ENCODE measurements around the gene ACYP1.

Gene ACYP1

GRCh38 chr14:75060420-75060819 lies 3.4 kb downstream of the ACYP1 start:
- Histone ChIP-seq H2BK120ac (ENCODE audit: low read depth, low read length) (no peak overlapping the region), H3K79me1 (ENCODE audit: low read length) (peaks cover 3% of the 10 kb centered on the region), H4K5ac (ENCODE audit: low read length) (no peak overlapping the region), H3K36me3 (ENCODE audit: control insufficient read depth, insufficient read depth, low read length) (no peaks in the 10 kb centered on the region), H3K27me3 (ENCODE audit: insufficient read depth, low read length, poor library complexity) (no peaks in the 10 kb centered on the region), H2AK5ac (ENCODE audit: low read length) (no peak overlapping the region), H3K18ac (ENCODE audit: low read length) (no peak overlapping the region), H3K27ac (ENCODE audit: low read depth, low read length) (no peak overlapping the region), H4K8ac (ENCODE audit: low read depth, low read length) (no peak overlapping the region), H3K4me1 (ENCODE audit: control insufficient read depth, low read depth, low read length) (peaks cover 2% of the 10 kb centered on the region), H3K4me2 (ENCODE audit: low read length) (no peak overlapping the region), H3K56ac (ENCODE audit: low read length) (no peak overlapping the region), H2BK15ac (replicated peaks; ENCODE audit: low read depth) (no peak overlapping the region), H3K23ac (ENCODE audit: low read length) (no peak overlapping the region), H3K4me3 (ENCODE audit: low read length) (no peak overlapping the region), H3K9ac (ENCODE audit: low read length) (no peak overlapping the region), H3K4ac (ENCODE audit: low read depth, low read length) (no peak overlapping the region), H2BK5ac (ENCODE audit: low read length) (no peak overlapping the region), H3K79me2 (ENCODE audit: control insufficient read depth, insufficient read depth, low read length) (no peaks in the 10 kb centered on the region)
- WGBS (ENCODE audit: extremely low coverage, insufficient coverage, low lambda C conversion rate): no CpG with 5 or more reads among the region's 2 CpGs
- no peak for DNase-seq

- no peak overlapping the region for H3K18ac ChIP-seq (ENCODE audit: low read length)
- no CpG with 5 or more reads among the region's 2 CpGs for WGBS (ENCODE audit: extremely low coverage, insufficient coverage, low lambda C conversion rate)
- H3K56ac ChIP-seq (ENCODE audit: low read length): no peak overlapping the region
- H3K4me3 ChIP-seq (ENCODE audit: low read length): no peak overlapping the region
- H3K4ac ChIP-seq (ENCODE audit: low read depth, low read length): no peak overlapping the region
- H3K27me3 ChIP-seq (ENCODE audit: insufficient read depth, low read length, poor library complexity): no peaks in the 10 kb centered on the region
- H3K79me1 ChIP-seq (ENCODE audit: low read length): peaks cover 3% of the 10 kb centered on the region
- H3K4me1 ChIP-seq (ENCODE audit: control insufficient read depth, low read depth, low read length): peaks cover 2% of the 10 kb centered on the region
- H2BK5ac ChIP-seq (ENCODE audit: low read length): no peak overlapping the region
- H3K23ac ChIP-seq (ENCODE audit: low read length): no peak overlapping the region
- H3K79me2 ChIP-seq (ENCODE audit: control insufficient read depth, insufficient read depth, low read length): no peaks in the 10 kb centered on the region
- H4K5ac ChIP-seq (ENCODE audit: low read length): no peak overlapping the region
- no peak overlapping the region for H4K8ac ChIP-seq (ENCODE audit: low read depth, low read length)
- DNase-seq: no peak
- H3K9ac ChIP-seq (ENCODE audit: low read length): no peak overlapping the region
- H2AK5ac ChIP-seq (ENCODE audit: low read length): no peak overlapping the region
- H3K27ac ChIP-seq (ENCODE audit: low read depth, low read length): no peak overlapping the region
- H3K4me2 ChIP-seq (ENCODE audit: low read length): no peak overlapping the region
- H3K36me3 ChIP-seq (ENCODE audit: control insufficient read depth, insufficient read depth, low read length): no peaks in the 10 kb centered on the region
- H2BK120ac ChIP-seq (ENCODE audit: low read depth, low read length): no peak overlapping the region
- no peak overlapping the region for H2BK15ac ChIP-seq (replicated peaks; ENCODE audit: low read depth)
Observed at GRCh38 chr14:75059642-75060041, 4.2 kb downstream of the ACYP1 start.

GRCh38 chr14:75054421-75054820 lies 9.4 kb downstream of the ACYP1 start:
- Histone ChIP-seq H2BK120ac (ENCODE audit: low read depth, low read length) (no peak overlapping the region), H4K8ac (ENCODE audit: low read depth, low read length) (no peak overlapping the region), H3K27me3 (ENCODE audit: insufficient read depth, low read length, poor library complexity) (no peaks in the 10 kb centered on the region), H3K27ac (ENCODE audit: low read depth, low read length) (no peak overlapping the region), H3K4me1 (ENCODE audit: control insufficient read depth, low read depth, low read length) (no peaks in the 10 kb centered on the region), H3K56ac (ENCODE audit: low read length) (no peak overlapping the region), H4K5ac (ENCODE audit: low read length) (no peak overlapping the region), H3K23ac (ENCODE audit: low read length) (no peak overlapping the region), H2BK15ac (replicated peaks; ENCODE audit: low read depth) (no peak overlapping the region), H3K18ac (ENCODE audit: low read length) (no peak overlapping the region), H3K79me1 (ENCODE audit: low read length) (no peaks in the 10 kb centered on the region), H3K36me3 (ENCODE audit: control insufficient read depth, insufficient read depth, low read length) (no peaks in the 10 kb centered on the region), H3K9ac (ENCODE audit: low read length) (no peak overlapping the region), H2AK5ac (ENCODE audit: low read length) (no peak overlapping the region), H3K4ac (ENCODE audit: low read depth, low read length) (no peak overlapping the region), H3K79me2 (ENCODE audit: control insufficient read depth, insufficient read depth, low read length) (no peaks in the 10 kb centered on the region), H3K4me3 (ENCODE audit: low read length) (no peak overlapping the region), H2BK5ac (ENCODE audit: low read length) (no peak overlapping the region), H3K4me2 (ENCODE audit: low read length) (no peak overlapping the region)
- no CpG with 5 or more reads among the region's 1 CpG for WGBS (ENCODE audit: extremely low coverage, insufficient coverage, low lambda C conversion rate)
- no peak for DNase-seq

GRCh38 chr14:75053396-75054291 lies 10.2 kb downstream of the ACYP1 start:
- no peak overlapping the region for H2BK15ac ChIP-seq (replicated peaks; ENCODE audit: low read depth)

GRCh38 chr14:75051556-75051899 lies 12.3 kb downstream of the ACYP1 start:
- no peak overlapping the region for H2BK15ac ChIP-seq (replicated peaks; ENCODE audit: low read depth)
- no peaks in the 10 kb centered on the region for H3K36me3 ChIP-seq (ENCODE audit: control insufficient read depth, insufficient read depth, low read length)
- H3K27ac ChIP-seq (ENCODE audit: low read depth, low read length): no peak overlapping the region
- H2BK5ac ChIP-seq (ENCODE audit: low read length): no peak overlapping the region
- H3K79me1 ChIP-seq (ENCODE audit: low read length): no peaks in the 10 kb centered on the region
- DNase-seq: peak; percentile 14
- no peaks in the 10 kb centered on the region for H3K4me1 ChIP-seq (ENCODE audit: control insufficient read depth, low read depth, low read length)
- 100% methylated on average over 1 of the region's 5 CpGs for WGBS (ENCODE audit: extremely low coverage, insufficient coverage, low lambda C conversion rate)
- H4K5ac ChIP-seq (ENCODE audit: low read length): no peak overlapping the region
- no peak overlapping the region for H3K56ac ChIP-seq (ENCODE audit: low read length)
- H3K18ac ChIP-seq (ENCODE audit: low read length): no peak overlapping the region
- H2BK120ac ChIP-seq (ENCODE audit: low read depth, low read length): no peak overlapping the region
- H3K4me3 ChIP-seq (ENCODE audit: low read length): no peak overlapping the region
- H3K79me2 ChIP-seq (ENCODE audit: control insufficient read depth, insufficient read depth, low read length): no peaks in the 10 kb centered on the region
- H3K27me3 ChIP-seq (ENCODE audit: insufficient read depth, low read length, poor library complexity): no peaks in the 10 kb centered on the region
- H3K4me2 ChIP-seq (ENCODE audit: low read length): no peak overlapping the region
- H3K4ac ChIP-seq (ENCODE audit: low read depth, low read length): no peak overlapping the region
- H3K23ac ChIP-seq (ENCODE audit: low read length): no peak overlapping the region
- no peak overlapping the region for H3K9ac ChIP-seq (ENCODE audit: low read length)
- no peak overlapping the region for H4K8ac ChIP-seq (ENCODE audit: low read depth, low read length)
- H2AK5ac ChIP-seq (ENCODE audit: low read length): no peak overlapping the region

More at GRCh38 chr14:75053396-75054291, 10.2 kb downstream of the ACYP1 start:
- H3K23ac ChIP-seq (ENCODE audit: low read length): no peak overlapping the region
- H3K18ac ChIP-seq (ENCODE audit: low read length): no peak overlapping the region
- no peak overlapping the region for H3K9ac ChIP-seq (ENCODE audit: low read length)
- no peaks in the 10 kb centered on the region for H3K36me3 ChIP-seq (ENCODE audit: control insufficient read depth, insufficient read depth, low read length)
- no peak overlapping the region for H4K5ac ChIP-seq (ENCODE audit: low read length)
- H3K4me2 ChIP-seq (ENCODE audit: low read length): no peak overlapping the region
- no peak overlapping the region for H3K27ac ChIP-seq (ENCODE audit: low read depth, low read length)
- no peaks in the 10 kb centered on the region for H3K79me2 ChIP-seq (ENCODE audit: control insufficient read depth, insufficient read depth, low read length)
- H3K56ac ChIP-seq (ENCODE audit: low read length): no peak overlapping the region
- no peak overlapping the region for H2BK120ac ChIP-seq (ENCODE audit: low read depth, low read length)
- WGBS (ENCODE audit: extremely low coverage, insufficient coverage, low lambda C conversion rate): no CpG with 5 or more reads among the region's 5 CpGs
- no peak overlapping the region for H2AK5ac ChIP-seq (ENCODE audit: low read length)
- no peak overlapping the region for H3K4ac ChIP-seq (ENCODE audit: low read depth, low read length)
- no peak overlapping the region for H4K8ac ChIP-seq (ENCODE audit: low read depth, low read length)
- no peak overlapping the region for H3K4me3 ChIP-seq (ENCODE audit: low read length)
- H3K79me1 ChIP-seq (ENCODE audit: low read length): no peaks in the 10 kb centered on the region
- H3K4me1 ChIP-seq (ENCODE audit: control insufficient read depth, low read depth, low read length): no peaks in the 10 kb centered on the region
- H2BK5ac ChIP-seq (ENCODE audit: low read length): no peak overlapping the region
- no peaks in the 10 kb centered on the region for H3K27me3 ChIP-seq (ENCODE audit: insufficient read depth, low read length, poor library complexity)
- no peak for DNase-seq
